Nephron progenitor cell (in vitro differentiated cells): ENCODE measurements around the gene EAF2.
"Not testable (repeated sequence)": the region's sequence is repeated elsewhere in the genome, so short reads cannot be mapped to it uniquely, and the experiment has no call there.

Source experiments
- DNase-seq: peaks from one replicate; pipeline ENCODE4 v3.0.0; 2021
- H3K27ac Mint-ChIP-seq: 2 replicates; pipeline ENCODE4 v1.8.0; 2021; ENCODE audit warnings: mild to moderate bottlenecking, moderate library complexity, mixed read lengths
- H3K27me3 Mint-ChIP-seq: 2 replicates; pipeline ENCODE4 v1.8.0; 2021; ENCODE audit warnings: mild to moderate bottlenecking, low read depth, mixed read lengths; ENCODE audit not compliant: poor library complexity
- H3K36me3 Mint-ChIP-seq: 2 replicates; pipeline ENCODE4 v1.8.0; 2021; ENCODE audit warnings: low read depth, mixed read lengths
- H3K4me1 Mint-ChIP-seq: 2 replicates; pipeline ENCODE4 v1.8.0; 2021; ENCODE audit warnings: mixed read lengths
- H3K4me3 Mint-ChIP-seq: 2 replicates; pipeline ENCODE4 v1.8.0; 2021; ENCODE audit warnings: mild to moderate bottlenecking, moderate library complexity, mixed read lengths
- H3K9me3 Mint-ChIP-seq: 2 replicates; pipeline ENCODE4 v1.8.0; 2021; ENCODE audit warnings: mild to moderate bottlenecking, moderate library complexity, mixed read lengths
- CTCF ChIP-seq: fragments of 200-600 bp; sonication (generic); IDR thresholded peaks from 2 replicates; pipeline ENCODE4 v1.5.0; 2021; ENCODE audit warnings: antibody characterized with exemption

Gene EAF2

GRCh38 chr3:121836481-121836880, 1.5 kb downstream of the EAF2 start:
- no peak for TF ChIP-seq CTCF
- Mint-ChIP-seq H3K4me1 (peaks cover 35% of the 10 kb centered on the region), H3K27ac (no peak overlapping the region), H3K9me3 (peaks cover 10% of the 10 kb centered on the region), H3K36me3 (peaks cover 16% of the 10 kb centered on the region), H3K4me3 (peak overlapping the region; percentile 95), H3K27me3 (peaks cover 35% of the 10 kb centered on the region)
- no peak for DNase-seq

GRCh38 chr3:121839962-121840361, 5.0 kb downstream of the EAF2 start:
- no peak for TF ChIP-seq CTCF
- peaks cover 18% of the 10 kb centered on the region for H3K4me1 Mint-ChIP-seq
- H3K36me3 Mint-ChIP-seq, result no peaks in the 10 kb centered on the region
- peaks cover 35% of the 10 kb centered on the region for H3K27me3 Mint-ChIP-seq
- peaks cover 10% of the 10 kb centered on the region for H3K9me3 Mint-ChIP-seq
- H3K4me3 Mint-ChIP-seq, result no peak overlapping the region
- no peak overlapping the region for H3K27ac Mint-ChIP-seq
- DNase-seq, result no peak

GRCh38 chr3:121844892-121845291, 9.9 kb downstream of the EAF2 start:
- no peaks in the 10 kb centered on the region for H3K27me3 Mint-ChIP-seq
- H3K36me3 Mint-ChIP-seq, result no peaks in the 10 kb centered on the region
- no peak overlapping the region for H3K27ac Mint-ChIP-seq
- no peaks in the 10 kb centered on the region for H3K4me1 Mint-ChIP-seq
- no peak overlapping the region for H3K4me3 Mint-ChIP-seq
- peaks cover 6% of the 10 kb centered on the region for H3K9me3 Mint-ChIP-seq
- no peak for DNase-seq
- no peak for TF ChIP-seq CTCF

GRCh38 chr3:121852256-121852655, 17.2 kb downstream of the EAF2 start:
- Mint-ChIP-seq H3K9me3 (no peaks in the 10 kb centered on the region), H3K27ac (peak overlapping the region; percentile 31), H3K4me3 (no peak overlapping the region), H3K36me3 (no peaks in the 10 kb centered on the region), H3K4me1 (no peaks in the 10 kb centered on the region), H3K27me3 (no peaks in the 10 kb centered on the region)
- no peak for TF ChIP-seq CTCF
- no peak for DNase-seq

- peak; percentile 32 for TF ChIP-seq CTCF
- no peak for DNase-seq
- Mint-ChIP-seq H3K27me3 (no peaks in the 10 kb centered on the region), H3K27ac (no peak overlapping the region), H3K9me3 (peaks cover 3% of the 10 kb centered on the region), H3K36me3 (peaks cover 5% of the 10 kb centered on the region), H3K4me1 (no peaks in the 10 kb centered on the region), H3K4me3 (no peak overlapping the region)
These were observed 20.5 kb downstream of the EAF2 start for GRCh38 chr3:121855555-121855954.

- H3K9me3 Mint-ChIP-seq, H3K4me3 Mint-ChIP-seq, H3K27me3 Mint-ChIP-seq, H3K27ac Mint-ChIP-seq, DNase-seq, H3K4me1 Mint-ChIP-seq: not testable (repeated sequence)
- peaks cover 10% of the 10 kb centered on the region for H3K36me3 Mint-ChIP-seq
These were observed 22.8 kb downstream of the EAF2 start for GRCh38 chr3:121857778-121858177.

- Mint-ChIP-seq H3K9me3 (peaks cover 26% of the 10 kb centered on the region), H3K36me3 (peaks cover 19% of the 10 kb centered on the region)
- H3K27ac Mint-ChIP-seq, H3K4me3 Mint-ChIP-seq, DNase-seq, H3K4me1 Mint-ChIP-seq, H3K27me3 Mint-ChIP-seq: not testable (repeated sequence)
These were observed 28.2 kb downstream of the EAF2 start for GRCh38 chr3:121863247-121863646.
